Upper lobe of left lung (tissue), 4 donors: ENCODE results near the gene TOMM40L.

ENCODE experiments used
- POLR2A ChIP-seq, 4 donors: fragments of 450-650 bp; IDR thresholded peaks; one replicate each; pipeline ENCODE4 v1.5.1; 2016 to 2017; ENCODE audit warnings: antibody characterized with exemption in 4 of 4, mild to moderate bottlenecking in 2 of 4
- POLR2AphosphoS5 ChIP-seq, 2 donors: sonication (generic); formaldehyde crosslinking; IDR thresholded peaks; one replicate each; pipeline ENCODE4 v1.5.1; 2017; ENCODE audit warnings: antibody characterized with exemption in 2 of 2
- TF ChIP-seq, protein P1 (sequence below), 6 experiments: fragments of 450-650 bp in 4 of 6; fragments of 200-600 bp in 2 of 6; sonication (generic) in 2 of 6; IDR thresholded peaks; one replicate each; pipeline ENCODE4 v1.5.1; 2016 to 2019; ENCODE audit warnings: antibody characterized with exemption in 6 of 6

- TF ChIP-seq, protein P1, sequence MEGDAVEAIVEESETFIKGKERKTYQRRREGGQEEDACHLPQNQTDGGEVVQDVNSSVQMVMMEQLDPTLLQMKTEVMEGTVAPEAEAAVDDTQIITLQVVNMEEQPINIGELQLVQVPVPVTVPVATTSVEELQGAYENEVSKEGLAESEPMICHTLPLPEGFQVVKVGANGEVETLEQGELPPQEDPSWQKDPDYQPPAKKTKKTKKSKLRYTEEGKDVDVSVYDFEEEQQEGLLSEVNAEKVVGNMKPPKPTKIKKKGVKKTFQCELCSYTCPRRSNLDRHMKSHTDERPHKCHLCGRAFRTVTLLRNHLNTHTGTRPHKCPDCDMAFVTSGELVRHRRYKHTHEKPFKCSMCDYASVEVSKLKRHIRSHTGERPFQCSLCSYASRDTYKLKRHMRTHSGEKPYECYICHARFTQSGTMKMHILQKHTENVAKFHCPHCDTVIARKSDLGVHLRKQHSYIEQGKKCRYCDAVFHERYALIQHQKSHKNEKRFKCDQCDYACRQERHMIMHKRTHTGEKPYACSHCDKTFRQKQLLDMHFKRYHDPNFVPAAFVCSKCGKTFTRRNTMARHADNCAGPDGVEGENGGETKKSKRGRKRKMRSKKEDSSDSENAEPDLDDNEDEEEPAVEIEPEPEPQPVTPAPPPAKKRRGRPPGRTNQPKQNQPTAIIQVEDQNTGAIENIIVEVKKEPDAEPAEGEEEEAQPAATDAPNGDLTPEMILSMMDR (IDR thresholded peaks at IDR 0.05), result no peak
- TF ChIP-seq POLR2A (IDR thresholded peaks at IDR 0.05) (peak in 2 of 4 donors; percentile 38 to 61), POLR2AphosphoS5 (IDR thresholded peaks at IDR 0.05) (peak; percentile 46 to 76)
Measured at GRCh38 chr1:161198897-161199431, 26.9 kb upstream of the TOMM40L start, which contains the start of gene ADAMTS4.
